Fibroblast of lung (primary cell): ENCODE data around the gene DES. TPM values are rescaled to one million over a fixed set of nuclear protein-coding genes. Genes with fewer than 3 reads are reported as not detected.

ENCODE experiments used
- DNase-seq, 2 donors: peaks; one replicate each; pipeline versions ENCODE4 v3.0.0 to v3.0.0-alpha.2; 2010; ENCODE audit warnings: low read depth in 2 of 2
- H2AFZ ChIP-seq: 2 replicates; pipeline ENCODE4 v1.5.1; 2012; ENCODE audit warnings: low read length, control low read depth, inconsistent platforms
- H3K27ac ChIP-seq: 2 replicates; pipeline ENCODE4 v1.5.1; 2011; ENCODE audit warnings: low read length, control low read depth; ENCODE audit not compliant: insufficient read depth
- H3K27me3 ChIP-seq: 2 replicates; pipeline ENCODE4 v1.5.1; 2011; ENCODE audit warnings: mild to moderate bottlenecking, low read length; ENCODE audit not compliant: control insufficient read depth, insufficient read depth
- H3K36me3 ChIP-seq: 2 replicates; pipeline ENCODE4 v1.5.1; 2011; ENCODE audit warnings: low read length; ENCODE audit not compliant: control insufficient read depth, insufficient read depth
- H3K4me1 ChIP-seq: 2 replicates; pipeline ENCODE4 v1.5.1; 2011; ENCODE audit warnings: low read length; ENCODE audit not compliant: control insufficient read depth, insufficient read depth; ENCODE audit errors: extremely low read depth
- H3K4me2 ChIP-seq: 2 replicates; pipeline ENCODE4 v1.5.1; 2011; ENCODE audit warnings: low read length, control low read depth; ENCODE audit not compliant: insufficient read depth; ENCODE audit errors: extremely low read depth
- H3K4me3 ChIP-seq, 4 experiments: fragments of 200-600 bp in 1 of 4; sonication (generic) in 1 of 4; replicated peaks in 1 of 4; 2 replicates each; pipeline ENCODE4 v1.5.1; 2011 to 2016; ENCODE audit warnings: low read length in 4 of 4, low read depth in 3 of 4, mild to moderate bottlenecking in 3 of 4, control low read depth in 2 of 4, inconsistent platforms in 1 of 4, mixed read lengths in 1 of 4; ENCODE audit not compliant: insufficient read depth in 1 of 4; ENCODE audit errors: control extremely low read depth in 1 of 4
- H3K79me2 ChIP-seq: 2 replicates; pipeline ENCODE4 v1.5.1; 2012; ENCODE audit warnings: mild to moderate bottlenecking, low read length, inconsistent platforms; ENCODE audit not compliant: control insufficient read depth, insufficient read depth
- H3K9ac ChIP-seq: 2 replicates; pipeline ENCODE4 v1.5.1; 2011; ENCODE audit warnings: mild to moderate bottlenecking, low read length, control low read depth; ENCODE audit not compliant: insufficient read depth
- H3K9me3 ChIP-seq: 2 replicates; pipeline ENCODE4 v1.5.1; 2012; ENCODE audit warnings: low read depth, low read length; ENCODE audit not compliant: control insufficient read depth, insufficient read depth
- H4K20me1 ChIP-seq: 2 replicates; pipeline ENCODE4 v1.5.1; 2011; ENCODE audit warnings: low read length; ENCODE audit not compliant: control insufficient read depth, insufficient read depth; ENCODE audit errors: extremely low read depth
- EZH2 ChIP-seq: IDR thresholded peaks from 2 replicates; pipeline ENCODE4 v1.5.1; 2012; ENCODE audit warnings: low read length, control low read depth, mild to moderate bottlenecking; ENCODE audit errors: missing control alignments
- polyA plus RNA-seq, 2 donors: library from polyadenylated mRNA; depleted of rRNA in 1 of 2; stranded (reverse) in 1 of 2; unstranded in 1 of 2; fragments of >200 nt; gene quantifications; 2 replicates each; pipeline ENCODE4 v1.2.1, GENCODE V29; 2011 to 2012; ENCODE audit warnings: missing spikeins in 1 of 2
- total RNA-seq: library from RNA; depleted of rRNA; stranded (reverse); fragments of >200 nt; gene quantifications from 2 replicates; pipeline ENCODE4 v1.2.1, GENCODE V29; 2014
- TF ChIP-seq, protein P1 (sequence below), 2 donors: IDR thresholded peaks in 1 of 2; conservative IDR thresholded peaks in 1 of 2; 1 replicate in 1 of 2; 2 replicates in 1 of 2; pipeline ENCODE4 v1.5.1; 2011 to 2012; ENCODE audit warnings: low read length in 2 of 2, control low read depth in 1 of 2, inconsistent platforms in 1 of 2, low read depth in 1 of 2, mild to moderate bottlenecking in 1 of 2

Gene DES
- total and polyA plus RNA-seq, 2 donors (not counting 1 experiment from before 2014, with no cell fraction given), result 11.0 to 34.7 TPM

DNA sequence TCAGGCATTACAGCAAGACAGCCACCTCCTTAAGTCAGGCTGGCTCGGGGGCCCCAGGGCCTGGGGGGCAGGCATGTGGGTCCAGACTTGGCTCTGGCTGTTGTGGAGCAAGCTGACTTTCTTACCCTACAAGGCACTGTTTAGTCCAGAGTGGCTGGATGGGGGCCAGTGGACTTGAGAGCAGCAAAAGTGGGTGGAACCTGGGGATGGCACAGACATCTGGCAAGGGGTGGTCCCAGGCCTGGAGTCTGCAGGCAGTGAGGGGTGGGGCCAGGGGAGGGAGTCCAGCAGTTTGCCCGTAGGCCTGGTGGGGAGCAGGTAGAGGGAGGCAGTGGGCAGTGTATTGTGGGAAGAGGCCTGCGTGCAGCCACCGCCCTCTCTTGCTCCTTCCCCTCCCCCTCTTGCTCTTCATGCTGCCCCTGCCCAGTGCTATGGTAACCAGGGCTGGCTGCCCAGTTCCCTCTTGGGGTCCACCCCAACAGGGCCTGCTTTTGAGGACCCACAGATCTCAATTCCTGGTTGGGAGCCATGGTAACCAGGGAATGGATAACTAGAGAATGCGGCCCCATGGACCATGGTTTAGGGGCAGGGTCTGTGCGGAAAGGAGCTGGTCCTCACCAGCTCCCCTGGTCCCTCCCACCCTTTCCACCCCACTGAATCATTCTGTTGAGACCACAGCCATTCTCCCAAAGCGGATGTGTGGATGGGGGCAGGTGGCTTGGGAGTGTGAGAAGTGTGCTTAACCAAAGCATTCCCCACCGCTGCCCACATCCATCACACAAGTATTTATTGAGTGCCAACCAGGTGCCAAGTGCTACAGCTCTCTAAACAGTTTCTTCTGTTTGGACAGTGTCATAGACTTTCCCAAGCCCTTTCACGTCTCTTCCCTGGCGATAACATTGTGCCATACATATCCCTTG, 35.8 kb downstream of the DES start:
- no peak overlapping the region for H3K9ac ChIP-seq
- TF ChIP-seq, protein P1, sequence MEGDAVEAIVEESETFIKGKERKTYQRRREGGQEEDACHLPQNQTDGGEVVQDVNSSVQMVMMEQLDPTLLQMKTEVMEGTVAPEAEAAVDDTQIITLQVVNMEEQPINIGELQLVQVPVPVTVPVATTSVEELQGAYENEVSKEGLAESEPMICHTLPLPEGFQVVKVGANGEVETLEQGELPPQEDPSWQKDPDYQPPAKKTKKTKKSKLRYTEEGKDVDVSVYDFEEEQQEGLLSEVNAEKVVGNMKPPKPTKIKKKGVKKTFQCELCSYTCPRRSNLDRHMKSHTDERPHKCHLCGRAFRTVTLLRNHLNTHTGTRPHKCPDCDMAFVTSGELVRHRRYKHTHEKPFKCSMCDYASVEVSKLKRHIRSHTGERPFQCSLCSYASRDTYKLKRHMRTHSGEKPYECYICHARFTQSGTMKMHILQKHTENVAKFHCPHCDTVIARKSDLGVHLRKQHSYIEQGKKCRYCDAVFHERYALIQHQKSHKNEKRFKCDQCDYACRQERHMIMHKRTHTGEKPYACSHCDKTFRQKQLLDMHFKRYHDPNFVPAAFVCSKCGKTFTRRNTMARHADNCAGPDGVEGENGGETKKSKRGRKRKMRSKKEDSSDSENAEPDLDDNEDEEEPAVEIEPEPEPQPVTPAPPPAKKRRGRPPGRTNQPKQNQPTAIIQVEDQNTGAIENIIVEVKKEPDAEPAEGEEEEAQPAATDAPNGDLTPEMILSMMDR (conservative IDR thresholded peaks at IDR 0.05 in 1 of 2, IDR thresholded peaks at IDR 0.05 in 1 of 2; ENCODE audit: low read depth in 1 of 2, low read length in 2 of 2), result no peak
- TF ChIP-seq EZH2, result no peak
- H4K20me1 ChIP-seq, result no peaks in the 10 kb centered on the region
- H3K4me1 ChIP-seq, result peaks cover 21% of the 10 kb centered on the region
- H2AFZ ChIP-seq, result no peak overlapping the region
- H3K27ac ChIP-seq, result peak overlapping the region; percentile 60
- H3K9me3 ChIP-seq, result no peaks in the 10 kb centered on the region
- H3K79me2 ChIP-seq, result no peaks in the 10 kb centered on the region
- no peaks in the 10 kb centered on the region for H3K27me3 ChIP-seq
- H3K4me2 ChIP-seq, result peak overlapping the region; percentile 20
- H3K4me3 ChIP-seq, result no peak overlapping the region
- peak; percentile 94 to 98 for DNase-seq
- H3K36me3 ChIP-seq, result no peaks in the 10 kb centered on the region

DNA sequence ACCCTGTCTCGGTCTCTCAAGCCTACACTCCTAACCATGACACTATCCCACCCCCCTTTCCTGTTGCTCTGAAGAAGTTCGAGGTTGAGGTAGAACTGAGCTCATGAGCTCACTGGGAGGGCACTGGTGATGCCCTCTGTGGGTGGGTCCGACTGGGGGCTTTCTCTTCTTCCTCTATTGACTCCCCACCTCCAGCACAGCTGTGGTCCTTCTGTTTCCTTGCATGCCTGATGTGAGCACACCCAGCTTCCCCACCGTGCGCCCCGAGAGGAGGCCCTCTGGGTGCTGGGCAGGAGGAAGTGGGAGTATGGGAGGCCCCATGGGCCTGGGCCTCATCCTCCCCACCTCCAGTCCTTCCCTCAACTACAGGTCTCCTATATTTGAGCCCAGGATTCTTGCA, 37.4 kb downstream of the DES start:
- Histone ChIP-seq H3K27me3 (no peaks in the 10 kb centered on the region), H3K36me3 (no peaks in the 10 kb centered on the region), H4K20me1 (no peaks in the 10 kb centered on the region), H3K4me2 (no peak overlapping the region), H3K4me3 (no peak overlapping the region), H3K4me1 (peaks cover 31% of the 10 kb centered on the region), H3K9ac (no peak overlapping the region), H3K9me3 (no peaks in the 10 kb centered on the region), H2AFZ (no peak overlapping the region), H3K79me2 (no peaks in the 10 kb centered on the region), H3K27ac (no peak overlapping the region)
- no peak for TF ChIP-seq EZH2
- DNase-seq, result no peak

DNA sequence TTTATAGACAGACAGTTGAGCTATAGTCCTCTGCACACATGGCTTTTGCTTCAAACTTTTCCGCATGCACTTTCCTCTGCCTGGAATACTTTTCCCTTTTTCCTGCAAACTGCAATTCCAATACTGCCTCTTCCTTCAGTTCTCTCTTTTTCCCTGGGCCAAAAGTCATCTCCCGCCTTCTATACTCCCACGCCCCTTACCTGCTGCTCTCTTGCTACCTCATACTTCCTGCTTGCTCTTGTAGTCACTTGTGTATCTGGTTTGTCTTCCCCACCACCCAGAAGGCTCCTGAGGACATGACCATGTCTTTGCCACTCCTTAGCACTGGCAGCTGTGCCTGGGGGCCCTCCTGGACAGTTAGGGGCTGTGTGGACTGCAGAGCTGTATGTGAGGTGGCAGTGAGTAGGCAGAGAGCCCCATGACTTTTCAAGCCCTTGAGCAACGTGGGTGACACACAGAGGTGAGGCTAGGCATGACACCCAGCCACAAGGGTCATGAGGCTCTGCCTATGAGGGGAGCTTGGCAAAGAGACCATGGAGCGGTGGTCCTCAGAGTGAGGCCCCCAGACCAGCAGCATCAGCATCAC, 39.7 kb downstream of the DES start:
- Histone ChIP-seq H3K4me3 (no peak overlapping the region), H3K36me3 (no peaks in the 10 kb centered on the region), H3K9ac (no peak overlapping the region)

More for the DNA sequence above, 39.7 kb downstream of the DES start:
- Histone ChIP-seq H3K27ac (no peak overlapping the region), H4K20me1 (no peaks in the 10 kb centered on the region), H3K4me1 (peaks cover 21% of the 10 kb centered on the region), H2AFZ (no peak overlapping the region), H3K27me3 (no peaks in the 10 kb centered on the region), H3K4me2 (no peak overlapping the region), H3K79me2 (no peaks in the 10 kb centered on the region), H3K9me3 (no peaks in the 10 kb centered on the region)
- DNase-seq, result no peak
- no peak for TF ChIP-seq EZH2
- TF ChIP-seq, protein P1 (conservative IDR thresholded peaks at IDR 0.05 in 1 of 2, IDR thresholded peaks at IDR 0.05 in 1 of 2; ENCODE audit: low read depth in 1 of 2, low read length in 2 of 2), result no peak
